ENCODE results near the gene PTHLH. TPM values are rescaled to one million over a fixed set of nuclear protein-coding genes. Genes with fewer than 3 reads are reported as not detected.

Gene PTHLH
- total RNA-seq, 1 donor from 2014 or later: 48.5 TPM

DNA sequence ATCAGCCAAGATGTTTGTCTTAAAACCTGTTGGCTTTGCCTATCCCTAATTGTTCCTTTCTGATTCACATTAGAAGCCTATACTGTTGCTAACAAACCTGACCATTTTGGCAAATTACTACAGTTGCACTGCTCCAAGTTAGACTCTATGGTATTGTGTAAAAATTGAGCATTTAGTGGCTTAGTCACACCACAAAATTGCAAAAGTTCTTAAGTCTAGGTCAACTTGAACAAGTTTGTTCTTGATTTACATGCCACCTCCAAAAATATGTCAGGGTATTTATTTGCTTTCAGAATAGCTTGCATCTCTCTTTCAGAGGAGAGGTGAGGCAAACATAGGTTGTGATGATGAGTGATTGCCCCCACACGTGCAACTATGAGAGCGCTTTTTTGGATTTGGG is 27.0 kb upstream of the PTHLH start:
- Histone ChIP-seq H4K20me1 (ENCODE audit: insufficient read depth, low read length) (no peaks in the 10 kb centered on the region), H3K79me2 (ENCODE audit: insufficient read depth, low read length) (no peaks in the 10 kb centered on the region), H3K27ac (ENCODE audit: low read depth, low read length) (no peak overlapping the region), H3K4me1 (ENCODE audit: insufficient read depth, low read length) (peaks cover 3% of the 10 kb centered on the region), H3K9ac (ENCODE audit: low read length) (no peak overlapping the region), H3K4me3 (ENCODE audit: insufficient read depth, low read depth, low read length) (no peak overlapping the region), H3K36me3 (ENCODE audit: insufficient read depth, low read length) (no peaks in the 10 kb centered on the region), H3K27me3 (ENCODE audit: insufficient read depth, low read length) (no peaks in the 10 kb centered on the region), H3K4me2 (ENCODE audit: low read length) (no peak overlapping the region), H3K9me3 (ENCODE audit: insufficient read depth, low read depth, low read length) (no peaks in the 10 kb centered on the region), H2AFZ (ENCODE audit: low read depth, low read length) (no peak overlapping the region)
- Mint-ChIP-seq H3K4me3 (ENCODE audit: unreplicated experiment) (no peak overlapping the region), H3K27me3 (ENCODE audit: low read depth, unreplicated experiment) (peaks cover 3% of the 10 kb centered on the region), H3K36me3 (ENCODE audit: low read depth, unreplicated experiment) (no peaks in the 10 kb centered on the region), H3K27ac (ENCODE audit: unreplicated experiment) (no peak overlapping the region), H3K9me3 (ENCODE audit: unreplicated experiment) (peaks cover 7% of the 10 kb centered on the region), H3K4me1 (ENCODE audit: low read depth, unreplicated experiment) (peaks cover 10% of the 10 kb centered on the region)
- peak; percentile 88 for DNase-seq (ENCODE audit: low read depth)
- peak; percentile 49 for FAIRE-seq
- no peak for TF ChIP-seq EZH2 (IDR thresholded peaks at IDR 0.05; ENCODE audit: insufficient read depth, low read length)
- TF ChIP-seq, protein P1, sequence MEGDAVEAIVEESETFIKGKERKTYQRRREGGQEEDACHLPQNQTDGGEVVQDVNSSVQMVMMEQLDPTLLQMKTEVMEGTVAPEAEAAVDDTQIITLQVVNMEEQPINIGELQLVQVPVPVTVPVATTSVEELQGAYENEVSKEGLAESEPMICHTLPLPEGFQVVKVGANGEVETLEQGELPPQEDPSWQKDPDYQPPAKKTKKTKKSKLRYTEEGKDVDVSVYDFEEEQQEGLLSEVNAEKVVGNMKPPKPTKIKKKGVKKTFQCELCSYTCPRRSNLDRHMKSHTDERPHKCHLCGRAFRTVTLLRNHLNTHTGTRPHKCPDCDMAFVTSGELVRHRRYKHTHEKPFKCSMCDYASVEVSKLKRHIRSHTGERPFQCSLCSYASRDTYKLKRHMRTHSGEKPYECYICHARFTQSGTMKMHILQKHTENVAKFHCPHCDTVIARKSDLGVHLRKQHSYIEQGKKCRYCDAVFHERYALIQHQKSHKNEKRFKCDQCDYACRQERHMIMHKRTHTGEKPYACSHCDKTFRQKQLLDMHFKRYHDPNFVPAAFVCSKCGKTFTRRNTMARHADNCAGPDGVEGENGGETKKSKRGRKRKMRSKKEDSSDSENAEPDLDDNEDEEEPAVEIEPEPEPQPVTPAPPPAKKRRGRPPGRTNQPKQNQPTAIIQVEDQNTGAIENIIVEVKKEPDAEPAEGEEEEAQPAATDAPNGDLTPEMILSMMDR (IDR thresholded peaks at IDR 0.05; ENCODE audit: insufficient read depth, low read depth, low read length): no peak

DNA sequence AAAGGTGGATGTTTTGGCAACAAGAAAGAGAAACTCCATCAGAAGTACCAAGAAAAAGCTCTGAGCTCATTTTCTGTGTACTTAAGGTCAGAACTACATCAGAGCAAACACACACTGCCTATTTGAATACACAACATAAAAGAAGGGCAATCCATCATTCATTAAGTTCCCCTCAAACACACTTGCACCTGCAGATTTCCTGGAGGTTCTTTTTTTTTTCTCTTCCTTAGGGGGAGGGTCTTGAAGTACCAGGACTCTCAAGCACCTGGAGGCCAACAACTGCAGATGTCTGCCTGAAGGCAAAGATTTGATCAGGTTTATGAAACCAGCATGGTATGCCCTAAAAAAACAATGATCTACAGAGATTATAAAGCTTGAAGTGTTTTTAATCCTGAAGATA is 26.1 kb upstream of the PTHLH start:
- Mint-ChIP-seq H3K36me3 (ENCODE audit: low read depth, unreplicated experiment) (no peaks in the 10 kb centered on the region), H3K27me3 (ENCODE audit: low read depth, unreplicated experiment) (peaks cover 3% of the 10 kb centered on the region), H3K9me3 (ENCODE audit: unreplicated experiment) (peaks cover 7% of the 10 kb centered on the region), H3K4me1 (ENCODE audit: low read depth, unreplicated experiment) (peaks cover 10% of the 10 kb centered on the region), H3K27ac (ENCODE audit: unreplicated experiment) (no peak overlapping the region), H3K4me3 (ENCODE audit: unreplicated experiment) (no peak overlapping the region)
- Histone ChIP-seq H2AFZ (ENCODE audit: low read depth, low read length) (no peak overlapping the region), H3K27ac (ENCODE audit: low read depth, low read length) (no peak overlapping the region), H3K36me3 (ENCODE audit: insufficient read depth, low read length) (no peaks in the 10 kb centered on the region), H3K9me3 (ENCODE audit: insufficient read depth, low read depth, low read length) (no peaks in the 10 kb centered on the region), H3K4me2 (ENCODE audit: low read length) (no peak overlapping the region), H3K4me3 (ENCODE audit: insufficient read depth, low read depth, low read length) (no peak overlapping the region), H3K27me3 (ENCODE audit: insufficient read depth, low read length) (no peaks in the 10 kb centered on the region), H4K20me1 (ENCODE audit: insufficient read depth, low read length) (no peaks in the 10 kb centered on the region), H3K79me2 (ENCODE audit: insufficient read depth, low read length) (no peaks in the 10 kb centered on the region), H3K4me1 (ENCODE audit: insufficient read depth, low read length) (peaks cover 3% of the 10 kb centered on the region), H3K9ac (ENCODE audit: low read length) (no peak overlapping the region)
- no peak for DNase-seq (ENCODE audit: low read depth)
- TF ChIP-seq EZH2 (IDR thresholded peaks at IDR 0.05; ENCODE audit: insufficient read depth, low read length): no peak
- no peak for FAIRE-seq

DNA sequence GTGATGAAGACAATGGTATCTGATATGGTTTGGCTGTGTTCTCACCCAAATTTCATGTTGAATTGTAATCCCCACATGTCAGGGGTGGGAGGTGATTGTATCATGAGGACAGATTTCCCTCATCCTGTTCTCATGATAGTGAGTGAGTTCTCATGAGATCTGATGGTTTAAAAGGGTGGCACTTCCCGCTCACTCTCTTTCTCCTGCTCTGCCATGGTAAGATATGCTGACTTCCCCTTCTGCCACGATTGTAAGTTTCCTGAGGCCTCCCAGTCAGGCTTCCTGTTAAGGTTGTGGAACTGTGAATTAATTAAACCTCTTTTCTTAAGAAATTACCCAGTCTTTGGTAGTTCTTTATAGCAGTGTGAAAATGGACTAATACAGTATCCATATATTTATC is 25.6 kb upstream of the PTHLH start:
- FAIRE-seq (no peak), DNase-seq (ENCODE audit: low read depth) (no peak)
- Histone ChIP-seq H3K4me2 (ENCODE audit: low read length) (no peak overlapping the region), H4K20me1 (ENCODE audit: insufficient read depth, low read length) (no peaks in the 10 kb centered on the region), H3K27me3 (ENCODE audit: insufficient read depth, low read length) (no peaks in the 10 kb centered on the region), H2AFZ (ENCODE audit: low read depth, low read length) (no peak overlapping the region), H3K9me3 (ENCODE audit: insufficient read depth, low read depth, low read length) (no peaks in the 10 kb centered on the region), H3K4me1 (ENCODE audit: insufficient read depth, low read length) (peaks cover 3% of the 10 kb centered on the region), H3K79me2 (ENCODE audit: insufficient read depth, low read length) (no peaks in the 10 kb centered on the region), H3K9ac (ENCODE audit: low read length) (no peak overlapping the region), H3K27ac (ENCODE audit: low read depth, low read length) (no peak overlapping the region), H3K4me3 (ENCODE audit: insufficient read depth, low read depth, low read length) (no peak overlapping the region), H3K36me3 (ENCODE audit: insufficient read depth, low read length) (no peaks in the 10 kb centered on the region)
- H3K4me3 Mint-ChIP-seq (ENCODE audit: unreplicated experiment): peak overlapping the region; percentile 42
- H3K27me3 Mint-ChIP-seq (ENCODE audit: low read depth, unreplicated experiment): peaks cover 3% of the 10 kb centered on the region
- H3K4me1 Mint-ChIP-seq (ENCODE audit: low read depth, unreplicated experiment): peaks cover 10% of the 10 kb centered on the region
- TF ChIP-seq, protein P1 (IDR thresholded peaks at IDR 0.05; ENCODE audit: insufficient read depth, low read depth, low read length): no peak
- TF ChIP-seq EZH2 (IDR thresholded peaks at IDR 0.05; ENCODE audit: insufficient read depth, low read length): no peak
- H3K36me3 Mint-ChIP-seq (ENCODE audit: low read depth, unreplicated experiment): no peaks in the 10 kb centered on the region
- H3K27ac Mint-ChIP-seq (ENCODE audit: unreplicated experiment): no peak overlapping the region
- H3K9me3 Mint-ChIP-seq (ENCODE audit: unreplicated experiment): peaks cover 7% of the 10 kb centered on the region
